ENCODE results near the gene LMOD2. TPM values are rescaled to one million over a fixed set of nuclear protein-coding genes. Genes with fewer than 3 reads are reported as not detected.
A peak's percentile ranks its signal among the peaks of the same experiment; 100 is the strongest.

LMOD2 gene
- total RNA-seq, 1 donor from 2014 or later, result not detected

GRCh38 chr7:123681561-123681960, 25.9 kb downstream of the LMOD2 start:
- no peak for TF ChIP-seq CTCF (IDR thresholded peaks at IDR 0.05; ENCODE audit: partially characterized antibody, unreplicated experiment)
- Mint-ChIP-seq H3K4me3 (ENCODE audit: unreplicated experiment) (no peak overlapping the region), H3K27ac (ENCODE audit: unreplicated experiment) (peak overlapping the region; percentile 44), H3K36me3 (ENCODE audit: unreplicated experiment) (no peaks in the 10 kb centered on the region), H3K27me3 (ENCODE audit: unreplicated experiment) (no peaks in the 10 kb centered on the region), H3K4me1 (ENCODE audit: low read depth, unreplicated experiment) (peaks cover 6% of the 10 kb centered on the region), H3K9me3 (ENCODE audit: unreplicated experiment) (no peaks in the 10 kb centered on the region)
- DNase-seq, result no peak

DNA sequence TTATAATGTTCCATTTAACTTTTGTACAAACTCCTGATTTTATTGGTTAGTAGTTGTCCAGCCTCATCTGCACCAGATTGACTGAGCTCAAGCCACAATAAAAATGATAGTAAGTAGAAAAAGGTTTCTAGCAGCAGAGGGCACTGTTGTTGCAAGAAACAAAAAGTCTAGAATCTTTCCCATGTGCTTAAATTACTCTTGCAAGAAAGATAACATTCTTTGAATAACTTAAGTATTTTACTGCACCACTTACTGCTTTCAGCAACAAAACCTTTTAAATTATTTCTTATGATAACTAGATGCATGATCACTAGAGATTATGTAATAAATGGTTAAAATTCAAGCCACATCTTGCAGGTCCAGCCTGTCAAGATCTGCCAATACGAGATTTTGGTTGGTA, 27.0 kb downstream of the LMOD2 start:
- H3K9me3 Mint-ChIP-seq (ENCODE audit: unreplicated experiment), result no peaks in the 10 kb centered on the region
- H3K4me3 Mint-ChIP-seq (ENCODE audit: unreplicated experiment), result no peak overlapping the region
- H3K36me3 Mint-ChIP-seq (ENCODE audit: unreplicated experiment), result no peaks in the 10 kb centered on the region
- no peak overlapping the region for H3K27ac Mint-ChIP-seq (ENCODE audit: unreplicated experiment)
- TF ChIP-seq CTCF (IDR thresholded peaks at IDR 0.05; ENCODE audit: partially characterized antibody, unreplicated experiment), result peak; percentile 66
- peaks cover 6% of the 10 kb centered on the region for H3K4me1 Mint-ChIP-seq (ENCODE audit: low read depth, unreplicated experiment)
- DNase-seq, result no peak
- peaks cover 3% of the 10 kb centered on the region for H3K27me3 Mint-ChIP-seq (ENCODE audit: unreplicated experiment)

GRCh38 chr7:123687161-123687560, 31.5 kb downstream of the LMOD2 start:
- no peaks in the 10 kb centered on the region for H3K36me3 Mint-ChIP-seq (ENCODE audit: unreplicated experiment)
- no peak overlapping the region for H3K27ac Mint-ChIP-seq (ENCODE audit: unreplicated experiment)
- no peak for TF ChIP-seq CTCF (IDR thresholded peaks at IDR 0.05; ENCODE audit: partially characterized antibody, unreplicated experiment)
- H3K27me3 Mint-ChIP-seq (ENCODE audit: unreplicated experiment), result peaks cover 3% of the 10 kb centered on the region
- H3K4me1 Mint-ChIP-seq (ENCODE audit: low read depth, unreplicated experiment), result no peaks in the 10 kb centered on the region
- H3K9me3 Mint-ChIP-seq (ENCODE audit: unreplicated experiment), result no peaks in the 10 kb centered on the region
- DNase-seq, result no peak
- H3K4me3 Mint-ChIP-seq (ENCODE audit: unreplicated experiment), result no peak overlapping the region

DNA sequence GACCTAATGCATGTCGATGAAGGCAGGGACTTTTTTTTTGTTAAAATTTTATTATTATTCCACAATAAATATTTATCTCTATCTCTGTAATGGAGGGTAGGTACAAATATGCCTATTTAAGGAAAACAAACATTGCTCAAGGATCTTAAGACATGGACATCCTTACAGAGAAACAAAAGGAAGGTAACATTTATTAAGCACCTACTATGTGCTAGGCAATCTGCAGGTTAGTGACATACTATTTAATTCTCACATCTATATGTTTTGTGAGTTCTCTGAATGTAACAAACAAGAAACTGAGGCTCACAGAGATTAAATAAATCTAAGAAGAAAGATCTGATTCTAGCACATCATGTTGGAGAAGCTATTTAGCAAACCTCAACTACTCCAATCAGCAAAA, 32.1 kb downstream of the LMOD2 start:
- no peak overlapping the region for H3K27ac Mint-ChIP-seq (ENCODE audit: unreplicated experiment)
- no peaks in the 10 kb centered on the region for H3K4me1 Mint-ChIP-seq (ENCODE audit: low read depth, unreplicated experiment)
- peaks cover 3% of the 10 kb centered on the region for H3K27me3 Mint-ChIP-seq (ENCODE audit: unreplicated experiment)
- H3K4me3 Mint-ChIP-seq (ENCODE audit: unreplicated experiment), result no peak overlapping the region
- TF ChIP-seq CTCF (IDR thresholded peaks at IDR 0.05; ENCODE audit: partially characterized antibody, unreplicated experiment), result no peak
- no peak for DNase-seq
- peaks cover 1% of the 10 kb centered on the region for H3K9me3 Mint-ChIP-seq (ENCODE audit: unreplicated experiment)
- H3K36me3 Mint-ChIP-seq (ENCODE audit: unreplicated experiment), result no peaks in the 10 kb centered on the region

DNA sequence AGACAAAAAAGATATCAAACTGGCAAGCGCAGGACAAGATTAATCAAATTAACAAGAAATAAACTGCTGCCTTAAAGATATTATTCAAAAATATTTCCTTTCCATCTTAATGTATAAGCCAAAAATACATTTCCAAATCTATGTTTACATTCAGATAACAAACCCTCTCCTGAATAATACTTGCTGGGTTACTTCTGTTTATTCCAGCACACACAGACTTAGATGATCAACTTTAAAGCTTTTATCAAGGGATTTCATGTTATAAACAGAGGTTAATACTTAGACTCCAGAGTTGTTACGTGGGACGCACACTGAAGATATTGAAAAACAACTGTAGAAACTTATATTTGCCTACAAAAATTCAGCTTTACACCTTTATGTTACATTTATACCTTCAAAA, 33.6 kb downstream of the LMOD2 start:
- H3K27me3 Mint-ChIP-seq (ENCODE audit: unreplicated experiment), result peaks cover 3% of the 10 kb centered on the region
- H3K9me3 Mint-ChIP-seq (ENCODE audit: unreplicated experiment), result peaks cover 1% of the 10 kb centered on the region
- no peaks in the 10 kb centered on the region for H3K36me3 Mint-ChIP-seq (ENCODE audit: unreplicated experiment)
- no peak for DNase-seq
- no peak overlapping the region for H3K27ac Mint-ChIP-seq (ENCODE audit: unreplicated experiment)
- H3K4me3 Mint-ChIP-seq (ENCODE audit: unreplicated experiment), result no peak overlapping the region
- H3K4me1 Mint-ChIP-seq (ENCODE audit: low read depth, unreplicated experiment), result no peaks in the 10 kb centered on the region
- no peak for TF ChIP-seq CTCF (IDR thresholded peaks at IDR 0.05; ENCODE audit: partially characterized antibody, unreplicated experiment)

Measured in glutamatergic neuron (in vitro differentiated cells).